Natural killer cell (primary cell): ENCODE measurements around the gene HBD. TPM values are rescaled to one million over a fixed set of nuclear protein-coding genes. Genes with fewer than 3 reads are reported as not detected.

Experiments used
- ATAC-seq, 3 donors: fragments of 150-1000 bp in 2 of 3; fragments of 200-7000 bp in 1 of 3; cut with Tn5 transposase; 1 replicate in 1 of 3; 2 replicates in 2 of 3; pipeline ENCODE4 v1.10.0; 2021; ENCODE audit warnings: mild to moderate bottlenecking in 2 of 3, moderate library complexity in 2 of 3
- DNase-seq, 2 donors: peaks; one replicate each; pipeline versions ENCODE4 v3.0.0 to v3.0.0-alpha.2; 2013 to 2021; ENCODE audit warnings: mixed read lengths in 1 of 2
- H3K27ac ChIP-seq: one replicate; pipeline ENCODE4 v1.5.1; 2013; ENCODE audit warnings: mild to moderate bottlenecking, low read length
- H3K27me3 ChIP-seq: one replicate; pipeline ENCODE4 v1.6.1; 2013; ENCODE audit warnings: low read length; ENCODE audit not compliant: control insufficient read depth, insufficient read depth
- H3K36me3 ChIP-seq: one replicate; pipeline ENCODE4 v1.6.1; 2013; ENCODE audit warnings: low read length; ENCODE audit not compliant: control insufficient read depth, insufficient read depth
- H3K4me1 ChIP-seq: one replicate; pipeline ENCODE4 v1.6.1; 2013; ENCODE audit warnings: low read length; ENCODE audit not compliant: control insufficient read depth, insufficient read depth
- H3K4me3 ChIP-seq: one replicate; pipeline ENCODE4 v1.5.1; 2013; ENCODE audit warnings: low read length
- H3K9me3 ChIP-seq: one replicate; pipeline ENCODE4 v1.6.1; 2013; ENCODE audit warnings: low read length; ENCODE audit not compliant: control insufficient read depth, insufficient read depth
- H3K27ac Mint-ChIP-seq, 2 donors: one replicate each; pipeline ENCODE4 v1.8.0; 2022; ENCODE audit warnings: mild to moderate bottlenecking in 2 of 2, mixed read lengths in 2 of 2, moderate library complexity in 1 of 2
- H3K27me3 Mint-ChIP-seq, 2 donors: one replicate each; pipeline ENCODE4 v1.8.0; 2022; ENCODE audit warnings: low read depth in 2 of 2, mixed read lengths in 2 of 2
- H3K36me3 Mint-ChIP-seq: one replicate; pipeline ENCODE4 v1.8.0; 2022; ENCODE audit warnings: mixed read lengths
- H3K4me1 Mint-ChIP-seq, 2 donors: one replicate each; pipeline ENCODE4 v1.8.0; 2022; ENCODE audit warnings: mixed read lengths in 2 of 2
- H3K4me3 Mint-ChIP-seq: one replicate; pipeline ENCODE4 v1.8.0; 2022; ENCODE audit warnings: mild to moderate bottlenecking, moderate library complexity, mixed read lengths
- H3K9me3 Mint-ChIP-seq, 2 donors: one replicate each; pipeline ENCODE4 v1.8.0; 2022; ENCODE audit warnings: mixed read lengths in 2 of 2
- CTCF ChIP-seq: fragments of 200-600 bp; IDR thresholded peaks from one replicate; pipeline ENCODE4 v1.8.0; 2022; ENCODE audit warnings: antibody characterized with exemption
- WGBS: methylation state at CpG from one replicate; pipeline ENCODE4 v1.1.7; 2013; ENCODE audit warnings: missing lambda C conversion rate; ENCODE audit not compliant: insufficient coverage; 5-methylcytosine and 5-hydroxymethylcytosine counted together
- intact Hi-C: fragments of 100-400 bp; cut with micrococcal nuclease; formaldehyde crosslinking; loops from one replicate; pipeline ENCODE4 v1.14.2; 2022
- total RNA-seq, 4 donors: library from RNA; stranded (reverse); fragments of 120-200 nt in 1 of 4; gene quantifications; one replicate each; pipeline versions ENCODE4 v1.2.3 to v1.2.4, GENCODE V29; 2013 to 2022

HBD gene
- total RNA-seq, 3 donors from 2014 or later (not counting 1 experiment from before 2014, with no cell fraction given): not detected

GRCh38 chr11:5281596-5281995 is 47.3 kb upstream of the HBD start:
- no peaks in the 10 kb centered on the region for H3K9me3 ChIP-seq
- no peaks in the 10 kb centered on the region for H3K27me3 Mint-ChIP-seq
- no peak for ATAC-seq

GRCh38 chr11:5280582-5281102 is 46.4 kb upstream of the HBD start:
- H3K4me3 Mint-ChIP-seq: no peak overlapping the region
- H3K4me1 ChIP-seq: no peaks in the 10 kb centered on the region
- H3K9me3 Mint-ChIP-seq: peaks cover 0 to 3% of the 10 kb centered on the region in 2 donors
- H3K36me3 Mint-ChIP-seq: no peaks in the 10 kb centered on the region
- no peaks in the 10 kb centered on the region for H3K27me3 ChIP-seq
- no peak for ATAC-seq
- no peak overlapping the region for H3K4me3 ChIP-seq
- DNase-seq: no peak
- no peaks in the 10 kb centered on the region for H3K4me1 Mint-ChIP-seq
- intact Hi-C loops: no loop called here
- no peak for TF ChIP-seq CTCF
- 35% methylated on average over 2 of the region's 3 CpGs for WGBS
- H3K27ac Mint-ChIP-seq: no peak overlapping the region
- no peaks in the 10 kb centered on the region for H3K27me3 Mint-ChIP-seq
- no peak overlapping the region for H3K27ac ChIP-seq
- no peaks in the 10 kb centered on the region for H3K9me3 ChIP-seq
- no peaks in the 10 kb centered on the region for H3K36me3 ChIP-seq

More at GRCh38 chr11:5281596-5281995, 47.3 kb upstream of the HBD start:
- Mint-ChIP-seq H3K4me3 (no peak overlapping the region), H3K36me3 (no peaks in the 10 kb centered on the region), H3K4me1 (no peaks in the 10 kb centered on the region), H3K9me3 (peaks cover 0 to 3% of the 10 kb centered on the region in 2 donors), H3K27ac (no peak overlapping the region)
- no peaks in the 10 kb centered on the region for H3K36me3 ChIP-seq
- no peak for DNase-seq
- TF ChIP-seq CTCF: no peak
- no peaks in the 10 kb centered on the region for H3K27me3 ChIP-seq
- H3K4me3 ChIP-seq: no peak overlapping the region
- no peaks in the 10 kb centered on the region for H3K4me1 ChIP-seq
- intact Hi-C loops: no loop called here
- no peak overlapping the region for H3K27ac ChIP-seq

- Histone ChIP-seq H3K9me3 (no peaks in the 10 kb centered on the region), H3K4me3 (no peak overlapping the region), H3K27ac (no peak overlapping the region), H3K27me3 (no peaks in the 10 kb centered on the region), H3K4me1 (no peaks in the 10 kb centered on the region), H3K36me3 (no peaks in the 10 kb centered on the region)
- ATAC-seq: no peak
- Mint-ChIP-seq H3K4me3 (no peak overlapping the region), H3K27ac (no peak overlapping the region), H3K4me1 (no peaks in the 10 kb centered on the region), H3K9me3 (peaks cover 0 to 2% of the 10 kb centered on the region in 2 donors), H3K36me3 (no peaks in the 10 kb centered on the region), H3K27me3 (no peaks in the 10 kb centered on the region)
- 87% methylated on average over 4 of the region's 4 CpGs for WGBS
- no peak for TF ChIP-seq CTCF
- intact Hi-C loops: no loop called here
- no peak for DNase-seq
Measured at GRCh38 chr11:5279471-5280090, 45.3 kb upstream of the HBD start.
